HepG2 (cell line): Measurements from ENCODE around the gene CCDC69. TPM values are rescaled to one million over a fixed set of nuclear protein-coding genes. Genes with fewer than 3 reads are reported as not detected.

Experiments
- ARID2 ChIP-seq: sonication (generic); formaldehyde crosslinking; IDR thresholded peaks from 2 replicates; pipeline ENCODE4 v1.8.1; 2022; ENCODE audit warnings: mild to moderate bottlenecking, missing genetic modification reagents, borderline replicate concordance
- ARID5B ChIP-seq: IDR thresholded peaks from 2 replicates; pipeline ENCODE4 v1.4.0; 2020; ENCODE audit warnings: mild to moderate bottlenecking, missing genetic modification reagents
- ATF6 ChIP-seq: sonication (generic); formaldehyde crosslinking; conservative IDR thresholded peaks from 2 replicates; pipeline ENCODE4 v1.4.0; 2020; ENCODE audit warnings: missing genetic modification reagents
- FOSL1 ChIP-seq: sonication (generic); formaldehyde crosslinking; IDR thresholded peaks from 2 replicates; pipeline ENCODE4 v1.9.0; 2021; ENCODE audit warnings: missing genetic modification reagents, borderline replicate concordance
- FOXC1 ChIP-seq: sonication (generic); formaldehyde crosslinking; IDR thresholded peaks from 2 replicates; pipeline ENCODE4 v1.8.0; 2022; ENCODE audit warnings: mild to moderate bottlenecking, missing genetic modification reagents, borderline replicate concordance
- FOXJ3 ChIP-seq: sonication (generic); formaldehyde crosslinking; IDR thresholded peaks from 2 replicates; pipeline ENCODE4 v1.4.0; 2020; ENCODE audit warnings: missing genetic modification reagents, mild to moderate bottlenecking, borderline replicate concordance
- GFI1 ChIP-seq: sonication (generic); formaldehyde crosslinking; IDR thresholded peaks from 2 replicates; pipeline ENCODE4 v1.5.0; 2020; ENCODE audit warnings: missing genetic modification reagents, mild to moderate bottlenecking, borderline replicate concordance
- GPN1 ChIP-seq: sonication (generic); formaldehyde crosslinking; IDR thresholded peaks from 2 replicates; pipeline ENCODE4 v1.5.1; 2020; ENCODE audit warnings: missing genetic modification reagents, borderline replicate concordance
- KLF12 ChIP-seq: sonication (generic); formaldehyde crosslinking; IDR thresholded peaks from 2 replicates; pipeline ENCODE4 v1.4.0; 2020; ENCODE audit warnings: missing genetic modification reagents, borderline replicate concordance
- MBD4 ChIP-seq: IDR thresholded peaks from 2 replicates; pipeline ENCODE4 v1.6.1; 2012; ENCODE audit warnings: low read length, inconsistent platforms, borderline replicate concordance
- NFE2 ChIP-seq: sonication (generic); formaldehyde crosslinking; IDR thresholded peaks from 2 replicates; pipeline ENCODE4 v1.4.0; 2020; ENCODE audit warnings: missing genetic modification reagents
- NFE2L1 ChIP-seq: sonication (generic); formaldehyde crosslinking; IDR thresholded peaks from 2 replicates; pipeline ENCODE4 v1.4.0; 2020; ENCODE audit warnings: missing genetic modification reagents, mild to moderate bottlenecking, borderline replicate concordance
- NR2F6 ChIP-seq, 2 experiments: IDR thresholded peaks; 2 replicates each; pipeline ENCODE4 v1.6.1; 2016; ENCODE audit warnings: antibody characterized with exemption in 1 of 2, mild to moderate bottlenecking in 1 of 2
- RFX3 ChIP-seq: IDR thresholded peaks from 2 replicates; pipeline ENCODE4 v1.6.1; 2016; ENCODE audit warnings: missing biosample characterization, missing genetic modification reagents
- SRSF4 ChIP-seq: fragments of 200-400 bp; formaldehyde crosslinking; IDR thresholded peaks from one replicate; pipeline ENCODE4 v1.6.1; 2018; ENCODE audit warnings: mild to moderate bottlenecking, low read depth, low read length, moderate library complexity; ENCODE audit not compliant: poor library complexity, severe bottlenecking
- TEF ChIP-seq: sonication (generic); formaldehyde crosslinking; IDR thresholded peaks from 2 replicates; pipeline ENCODE4 v1.5.0; 2020; ENCODE audit warnings: missing genetic modification reagents
- ZFP41 ChIP-seq: sonication (generic); formaldehyde crosslinking; IDR thresholded peaks from 2 replicates; pipeline ENCODE4 v1.4.0; 2020; ENCODE audit warnings: mild to moderate bottlenecking, missing genetic modification reagents, borderline replicate concordance
- ZNF331 ChIP-seq: sonication (generic); formaldehyde crosslinking; IDR thresholded peaks from 2 replicates; pipeline ENCODE4 v1.4.0; 2020; ENCODE audit warnings: missing genetic modification reagents
- ZNF484 ChIP-seq: sonication (generic); formaldehyde crosslinking; IDR thresholded peaks from 2 replicates; pipeline ENCODE4 v1.5.1; 2020; ENCODE audit warnings: mild to moderate bottlenecking, low read depth, missing genetic modification reagents, borderline replicate concordance
- ZNF788 ChIP-seq: sonication (generic); formaldehyde crosslinking; IDR thresholded peaks from 2 replicates; pipeline ENCODE4 v1.5.0; 2020; ENCODE audit warnings: mild to moderate bottlenecking, missing genetic modification reagents, borderline replicate concordance
- polyA plus RNA-seq, 8 experiments: library from polyadenylated mRNA; depleted of rRNA in 3 of 8; stranded (reverse) in 7 of 8; unstranded in 1 of 8; fragments of >200 nt; fragmentation: Illumina TruSeq in 4 of 8; extraction: Trizol in 4 of 8; gene quantifications; 2 replicates each; pipeline versions ENCODE4 v1.2.1 to v1.2.3, GENCODE V29; 2011 to 2016; ENCODE audit warnings: low read depth in 4 of 8, missing spikeins in 1 of 8, mixed read lengths in 1 of 8; ENCODE audit not compliant: insufficient read depth in 1 of 8
- total RNA-seq, 5 experiments: library from RNA; depleted of rRNA; stranded (reverse); fragments of >200 nt; fragmentation: Illumina TruSeq; extraction: Trizol; gene quantifications; 2 replicates each; pipeline ENCODE4 v1.2.3, GENCODE V29; 2016; ENCODE audit warnings: low read depth in 1 of 5

Gene CCDC69
- total and polyA plus RNA-seq, 2 of the 13 experiments (the other 11 are each of a cell fraction or from before 2014, with no cell fraction given), result 12.2 to 45.2 TPM

- TF ChIP-seq ZFP41 (no peak), NR2F6 (IDR thresholded peaks at IDR 0.05) (peak; percentile 51; the same call in 1 of the 2 replicates), NR2F6 (CRISPR knock-in tag; IDR thresholded peaks at IDR 0.05) (no peak), KLF12 (CRISPR knock-in tag) (0 out of 2 replicates have a peak, but pooled peaks have one; percentile 76), ZNF331 (CRISPR knock-in tag) (peak; percentile 25), ATF6 (CRISPR knock-in tag) (no peak), ZNF788 (CRISPR knock-in tag) (0 out of 2 replicates have a peak, but pooled peaks have one; percentile 59), FOXJ3 (peak; percentile 95), FOSL1 (CRISPR knock-in tag) (no peak), TEF (CRISPR knock-in tag) (no peak), ARID2 (CRISPR knock-in tag) (peak; percentile 81), GPN1 (no peak), ARID5B (CRISPR knock-in tag) (peak; percentile 81), RFX3 (CRISPR knock-in tag) (peak; percentile 56), SRSF4 (no peak), NFE2 (CRISPR knock-in tag) (no peak), MBD4 (no peak), FOXC1 (CRISPR knock-in tag) (no peak), ZNF484 (no peak), NFE2L1 (CRISPR knock-in tag) (no peak), GFI1 (peak; percentile 94)
Observed at GRCh38 chr5:151234476-151235238, 10.8 kb upstream of the CCDC69 start (continued).
